PFSK-1 (cell line): ENCODE measurements around the gene RGS18.

ENCODE experiments used
- FOXP2 ChIP-seq: optimal IDR thresholded peaks from 2 replicates; pipeline ENCODE3; 2011; ENCODE audit warnings: borderline replicate concordance, control low read depth, inconsistent platforms; ENCODE audit not compliant: insufficient read depth; ENCODE audit errors: extremely low read length, extremely low read depth
- POLR2AphosphoS5 ChIP-seq: IDR thresholded peaks from 2 replicates; pipeline ENCODE4 v1.6.1; 2012; ENCODE audit warnings: low read depth, mild to moderate bottlenecking, control low read depth, low read length, moderate library complexity
- SIN3A ChIP-seq: IDR thresholded peaks from 2 replicates; pipeline ENCODE4 v1.6.1; 2012; ENCODE audit warnings: mild to moderate bottlenecking, low read length, moderate library complexity, borderline replicate concordance; ENCODE audit not compliant: insufficient read depth
- TAF1 ChIP-seq: IDR thresholded peaks from 2 replicates; pipeline ENCODE4 v1.6.1; 2012; ENCODE audit warnings: low read length, control low read depth, borderline replicate concordance; ENCODE audit not compliant: insufficient read depth

- TF ChIP-seq POLR2AphosphoS5 (no peak), SIN3A (no peak), FOXP2 (no peak), TAF1 (no peak)
These were observed 9.8 kb downstream of the RGS18 start for GRCh38 chr1:192167911-192168700.
